ENCODE measurements around the gene SHROOM3. TPM values are rescaled to one million over a fixed set of nuclear protein-coding genes. Genes with fewer than 3 reads are reported as not detected.

SHROOM3 gene
- total and polyA plus RNA-seq, 4 donors = 4.7 to 25.8 (median 8.7) TPM

GRCh38 chr4:76666944-76667532 lies 232.0 kb downstream of the SHROOM3 start:
- DNase-seq (ENCODE audit: low spot score) = no peak
- Histone ChIP-seq H3K9ac (ENCODE audit: low read depth in 1 of 2, low read length in 2 of 2) (no peak overlapping the region), H3K27me3 (ENCODE audit: control insufficient read depth in 4 of 4, insufficient read depth in 4 of 4, low read length in 3 of 4) (no peaks in the 10 kb centered on the region), H3K4me1 (ENCODE audit: control insufficient read depth in 4 of 4, insufficient read depth in 4 of 4, low read length in 3 of 4) (peaks cover 0 to 3% (median 0%) of the 10 kb centered on the region in 4 donors), H3K36me3 (ENCODE audit: control insufficient read depth in 4 of 4, insufficient read depth in 3 of 4, low read depth in 1 of 4, low read length in 3 of 4) (peaks cover 0 to 3% (median 0%) of the 10 kb centered on the region in 4 donors), H3K27ac (ENCODE audit: low read depth in 1 of 2, low read length in 2 of 2) (no peak overlapping the region), H3K9me3 (ENCODE audit: control insufficient read depth in 4 of 4, low read length in 3 of 4) (no peaks in the 10 kb centered on the region), H3K4me3 (ENCODE audit: low read depth in 1 of 3, low read length in 3 of 3) (no peak overlapping the region)
- TF ChIP-seq HNF4G (IDR thresholded peaks at IDR 0.05) = no peak
- 76% methylated on average over 5 of the region's 5 CpGs for WGBS

DNA sequence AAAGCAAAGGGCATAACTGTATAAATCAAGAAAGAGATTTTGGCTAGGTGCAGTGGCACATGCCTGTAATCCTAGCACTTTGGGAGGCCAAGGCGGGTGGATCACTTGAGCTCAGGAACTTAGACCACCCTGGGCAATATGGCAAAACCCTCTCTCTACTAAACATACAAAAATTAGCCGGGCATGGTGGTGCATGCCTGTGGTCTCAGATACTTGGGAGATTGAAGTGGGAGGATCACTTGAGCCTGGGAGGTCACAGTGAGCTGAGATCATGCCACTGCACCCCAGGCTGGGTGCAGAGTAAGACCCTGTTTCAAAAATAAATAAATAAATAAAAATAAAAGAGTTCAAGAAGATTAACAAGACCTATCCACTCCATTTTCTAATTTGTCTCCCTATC lies 235.6 kb downstream of the SHROOM3 start:
- no peak overlapping the region for H3K27ac ChIP-seq (ENCODE audit: low read depth in 1 of 2, low read length in 2 of 2)
- no peak overlapping the region for H3K4me3 ChIP-seq (ENCODE audit: low read depth in 1 of 3, low read length in 3 of 3)
- no peak for DNase-seq (ENCODE audit: low spot score)
- H3K9me3 ChIP-seq (ENCODE audit: control insufficient read depth in 4 of 4, low read length in 3 of 4) = no peaks in the 10 kb centered on the region
- TF ChIP-seq GABPA (IDR thresholded peaks at IDR 0.05 in 1 of 2, conservative IDR thresholded peaks at IDR 0.05 in 1 of 2) = no peak
- TF ChIP-seq, protein P1, sequence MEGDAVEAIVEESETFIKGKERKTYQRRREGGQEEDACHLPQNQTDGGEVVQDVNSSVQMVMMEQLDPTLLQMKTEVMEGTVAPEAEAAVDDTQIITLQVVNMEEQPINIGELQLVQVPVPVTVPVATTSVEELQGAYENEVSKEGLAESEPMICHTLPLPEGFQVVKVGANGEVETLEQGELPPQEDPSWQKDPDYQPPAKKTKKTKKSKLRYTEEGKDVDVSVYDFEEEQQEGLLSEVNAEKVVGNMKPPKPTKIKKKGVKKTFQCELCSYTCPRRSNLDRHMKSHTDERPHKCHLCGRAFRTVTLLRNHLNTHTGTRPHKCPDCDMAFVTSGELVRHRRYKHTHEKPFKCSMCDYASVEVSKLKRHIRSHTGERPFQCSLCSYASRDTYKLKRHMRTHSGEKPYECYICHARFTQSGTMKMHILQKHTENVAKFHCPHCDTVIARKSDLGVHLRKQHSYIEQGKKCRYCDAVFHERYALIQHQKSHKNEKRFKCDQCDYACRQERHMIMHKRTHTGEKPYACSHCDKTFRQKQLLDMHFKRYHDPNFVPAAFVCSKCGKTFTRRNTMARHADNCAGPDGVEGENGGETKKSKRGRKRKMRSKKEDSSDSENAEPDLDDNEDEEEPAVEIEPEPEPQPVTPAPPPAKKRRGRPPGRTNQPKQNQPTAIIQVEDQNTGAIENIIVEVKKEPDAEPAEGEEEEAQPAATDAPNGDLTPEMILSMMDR (IDR thresholded peaks at IDR 0.05; ENCODE audit: low read depth, low read length, missing input control) = no peak
- TF ChIP-seq, protein P2, sequence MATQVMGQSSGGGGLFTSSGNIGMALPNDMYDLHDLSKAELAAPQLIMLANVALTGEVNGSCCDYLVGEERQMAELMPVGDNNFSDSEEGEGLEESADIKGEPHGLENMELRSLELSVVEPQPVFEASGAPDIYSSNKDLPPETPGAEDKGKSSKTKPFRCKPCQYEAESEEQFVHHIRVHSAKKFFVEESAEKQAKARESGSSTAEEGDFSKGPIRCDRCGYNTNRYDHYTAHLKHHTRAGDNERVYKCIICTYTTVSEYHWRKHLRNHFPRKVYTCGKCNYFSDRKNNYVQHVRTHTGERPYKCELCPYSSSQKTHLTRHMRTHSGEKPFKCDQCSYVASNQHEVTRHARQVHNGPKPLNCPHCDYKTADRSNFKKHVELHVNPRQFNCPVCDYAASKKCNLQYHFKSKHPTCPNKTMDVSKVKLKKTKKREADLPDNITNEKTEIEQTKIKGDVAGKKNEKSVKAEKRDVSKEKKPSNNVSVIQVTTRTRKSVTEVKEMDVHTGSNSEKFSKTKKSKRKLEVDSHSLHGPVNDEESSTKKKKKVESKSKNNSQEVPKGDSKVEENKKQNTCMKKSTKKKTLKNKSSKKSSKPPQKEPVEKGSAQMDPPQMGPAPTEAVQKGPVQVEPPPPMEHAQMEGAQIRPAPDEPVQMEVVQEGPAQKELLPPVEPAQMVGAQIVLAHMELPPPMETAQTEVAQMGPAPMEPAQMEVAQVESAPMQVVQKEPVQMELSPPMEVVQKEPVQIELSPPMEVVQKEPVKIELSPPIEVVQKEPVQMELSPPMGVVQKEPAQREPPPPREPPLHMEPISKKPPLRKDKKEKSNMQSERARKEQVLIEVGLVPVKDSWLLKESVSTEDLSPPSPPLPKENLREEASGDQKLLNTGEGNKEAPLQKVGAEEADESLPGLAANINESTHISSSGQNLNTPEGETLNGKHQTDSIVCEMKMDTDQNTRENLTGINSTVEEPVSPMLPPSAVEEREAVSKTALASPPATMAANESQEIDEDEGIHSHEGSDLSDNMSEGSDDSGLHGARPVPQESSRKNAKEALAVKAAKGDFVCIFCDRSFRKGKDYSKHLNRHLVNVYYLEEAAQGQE (IDR thresholded peaks at IDR 0.05) = no peak
- no peak for TF ChIP-seq NR2F2 (IDR thresholded peaks at IDR 0.05)
- no peak for TF ChIP-seq HNF4G (IDR thresholded peaks at IDR 0.05)
- TF ChIP-seq ZBTB33 (IDR thresholded peaks at IDR 0.05) = no peak
- no peak for TF ChIP-seq SP1 (IDR thresholded peaks at IDR 0.05)
- TF ChIP-seq TAF1 (conservative IDR thresholded peaks at IDR 0.05) = no peak
- TF ChIP-seq ATF3 (IDR thresholded peaks at IDR 0.05) = no peak
- TF ChIP-seq JUND (IDR thresholded peaks at IDR 0.05) = no peak
- TF ChIP-seq RXRA (IDR thresholded peaks at IDR 0.05) = no peak
- no peak for TF ChIP-seq FOXA1 (IDR thresholded peaks at IDR 0.05)
- TF ChIP-seq, protein P3, sequence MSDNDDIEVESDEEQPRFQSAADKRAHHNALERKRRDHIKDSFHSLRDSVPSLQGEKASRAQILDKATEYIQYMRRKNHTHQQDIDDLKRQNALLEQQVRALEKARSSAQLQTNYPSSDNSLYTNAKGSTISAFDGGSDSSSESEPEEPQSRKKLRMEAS (IDR thresholded peaks at IDR 0.05) = no peak
- no peak for TF ChIP-seq EGR1 (IDR thresholded peaks at IDR 0.05; ENCODE audit: low read depth in 2 of 2)
- TF ChIP-seq FOXA2 (IDR thresholded peaks at IDR 0.05) = no peak
- no peak for TF ChIP-seq HNF4A (conservative IDR thresholded peaks at IDR 0.05)
- no peak overlapping the region for H3K9ac ChIP-seq (ENCODE audit: low read depth in 1 of 2, low read length in 2 of 2)
- WGBS = 89% methylated on average over 2 of the region's 2 CpGs
- H3K27me3 ChIP-seq (ENCODE audit: control insufficient read depth in 4 of 4, insufficient read depth in 4 of 4, low read length in 3 of 4) = no peaks in the 10 kb centered on the region
- H3K36me3 ChIP-seq (ENCODE audit: control insufficient read depth in 4 of 4, insufficient read depth in 3 of 4, low read depth in 1 of 4, low read length in 3 of 4) = peaks cover 0 to 3% (median 0%) of the 10 kb centered on the region in 4 donors
- H3K4me1 ChIP-seq (ENCODE audit: control insufficient read depth in 4 of 4, insufficient read depth in 4 of 4, low read length in 3 of 4) = no peaks in the 10 kb centered on the region

All from liver (tissue), 9 donors.